HUES64 (cell line): ENCODE results near the gene ZSCAN10.
A peak's percentile ranks its signal among the peaks of the same experiment; 100 is the strongest.
"Not testable (repeated sequence)": the region's sequence is repeated elsewhere in the genome, so short reads cannot be mapped to it uniquely, and the experiment has no call there.

Experiments used
- H3K27ac ChIP-seq: 2 replicates; pipeline ENCODE4 v1.7.0; 2013; ENCODE audit warnings: low read depth, low read length, inconsistent platforms
- H3K27me3 ChIP-seq: 2 replicates; pipeline ENCODE4 v1.6.1; 2013; ENCODE audit warnings: mild to moderate bottlenecking, low read length; ENCODE audit not compliant: insufficient read depth
- H3K36me3 ChIP-seq: 2 replicates; pipeline ENCODE4 v1.6.1; 2013; ENCODE audit warnings: mild to moderate bottlenecking, low read length; ENCODE audit not compliant: insufficient read depth
- H3K4me1 ChIP-seq: 2 replicates; pipeline ENCODE4 v1.6.1; 2013; ENCODE audit warnings: mild to moderate bottlenecking, low read length, moderate library complexity; ENCODE audit not compliant: insufficient read depth
- H3K4me3 ChIP-seq: 2 replicates; pipeline ENCODE4 v1.5.1; 2013; ENCODE audit warnings: mild to moderate bottlenecking, low read length, moderate library complexity
- H3K9ac ChIP-seq: 2 replicates; pipeline ENCODE4 v1.6.1; 2013; ENCODE audit warnings: mild to moderate bottlenecking, low read depth, low read length
- H3K9me3 ChIP-seq: 2 replicates; pipeline ENCODE4 v1.6.1; 2013; ENCODE audit warnings: low read depth, low read length; ENCODE audit not compliant: insufficient read depth
- WGBS: fragments of 150-250, 120-280 bp; methylation state at CpG from one replicate; pipeline ENCODE4 v1.1.7; 2013; ENCODE audit warnings: missing lambda C conversion rate; 5-methylcytosine and 5-hydroxymethylcytosine counted together

The ZSCAN10 gene

GRCh38 chr16:3057181-3058138 lies 41.6 kb downstream of the ZSCAN10 start:
- 91% methylated on average over 22 of the region's 22 CpGs for WGBS
- Histone ChIP-seq H3K4me1 (0 out of 2 replicates have a peak, but pooled peaks cover 4% of the 10 kb centered on the region), H3K27me3 (peaks cover 12% of the 10 kb centered on the region), H3K9me3 (no peaks in the 10 kb centered on the region), H3K27ac (no peak overlapping the region), H3K4me3 (peak overlapping the region; percentile 80), H3K9ac (0 out of 2 replicates have a peak overlapping the region, but pooled peaks have one; percentile 52), H3K36me3 (no peaks in the 10 kb centered on the region; the same call in 1 of the 2 replicates)

DNA sequence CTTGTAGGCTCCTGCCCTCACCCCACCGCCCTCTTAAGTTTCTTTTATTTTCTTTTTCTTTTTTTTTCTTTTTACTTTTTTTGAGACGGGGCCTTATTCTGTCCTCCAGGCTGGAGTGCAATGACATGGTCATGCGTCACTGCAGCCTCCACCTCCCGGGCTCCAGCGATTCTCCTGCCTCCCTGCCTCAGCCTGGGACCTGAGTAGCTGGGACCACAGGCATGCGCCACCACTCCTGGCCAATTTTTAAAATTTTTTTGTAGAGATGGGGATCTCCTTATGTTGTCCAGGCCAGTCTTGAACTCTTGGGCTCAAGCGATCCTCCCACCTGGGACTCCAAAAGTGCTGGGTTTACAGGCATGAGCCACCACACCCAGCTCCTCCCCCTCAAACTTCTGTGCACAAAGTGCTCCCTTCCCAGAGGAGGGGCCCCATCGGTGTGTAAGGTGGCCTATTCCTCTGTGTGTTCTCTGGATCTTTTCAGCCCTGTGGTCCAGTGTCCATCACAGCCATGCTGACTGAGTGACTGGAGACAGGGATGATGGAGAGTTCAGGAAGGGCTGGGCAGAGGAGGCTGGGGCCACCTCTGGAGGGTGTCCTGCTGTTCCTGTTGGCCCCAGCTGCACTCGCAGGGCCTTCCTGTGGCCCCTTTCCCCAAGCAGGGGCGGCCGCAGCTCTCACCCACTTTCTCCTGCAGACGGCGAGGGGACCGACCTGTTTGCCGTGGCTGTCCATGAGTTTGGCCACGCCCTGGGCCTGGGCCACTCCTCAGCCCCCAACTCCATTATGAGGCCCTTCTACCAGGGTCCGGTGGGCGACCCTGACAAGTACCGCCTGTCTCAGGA lies 42.5 kb downstream of the ZSCAN10 start:
- H3K9me3 ChIP-seq: no peaks in the 10 kb centered on the region
- no peaks in the 10 kb centered on the region; the same call in 1 of the 2 replicates for H3K36me3 ChIP-seq
- H3K4me3 ChIP-seq: no peak overlapping the region
- peaks cover 12% of the 10 kb centered on the region for H3K27me3 ChIP-seq
- H3K27ac ChIP-seq: no peak overlapping the region
- 90% methylated on average over 19 of the region's 19 CpGs for WGBS
- 0 out of 2 replicates have a peak, but pooled peaks cover 4% of the 10 kb centered on the region for H3K4me1 ChIP-seq
- no peak overlapping the region for H3K9ac ChIP-seq

DNA sequence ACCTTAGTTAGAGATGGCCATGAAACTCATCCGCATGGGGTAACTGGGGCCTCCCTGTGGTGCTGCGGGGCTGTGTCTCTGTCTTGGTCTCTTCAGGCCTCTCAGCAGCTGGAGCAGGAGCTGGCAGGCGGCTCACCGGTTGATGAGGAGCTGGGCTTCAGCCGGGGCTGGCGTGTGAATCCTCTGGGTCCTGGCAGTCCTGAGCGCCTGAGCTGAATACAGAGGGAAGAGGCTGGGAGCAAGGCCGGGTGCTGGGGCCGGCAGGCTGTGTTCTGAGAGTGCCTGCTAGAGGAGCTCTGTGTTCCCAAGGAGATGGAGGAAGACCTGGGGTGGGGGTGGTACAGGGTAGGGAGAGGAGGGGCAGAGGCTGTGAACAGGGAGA lies 43.4 kb downstream of the ZSCAN10 start:
- H3K4me1 ChIP-seq, H3K9ac ChIP-seq, H3K4me3 ChIP-seq, H3K27ac ChIP-seq, H3K9me3 ChIP-seq, H3K36me3 ChIP-seq: not testable (repeated sequence)
- H3K27me3 ChIP-seq: peaks cover 18% of the 10 kb centered on the region
- 55% methylated on average over 9 of the region's 9 CpGs for WGBS

- Histone ChIP-seq H3K27ac (no peak overlapping the region), H3K4me3 (no peak overlapping the region), H3K9ac (no peak overlapping the region), H3K27me3 (peaks cover 23% of the 10 kb centered on the region), H3K4me1 (0 out of 2 replicates have a peak, but pooled peaks cover 4% of the 10 kb centered on the region), H3K36me3 (no peaks in the 10 kb centered on the region; the same call in 1 of the 2 replicates), H3K9me3 (no peaks in the 10 kb centered on the region)
- WGBS: 83% methylated on average over 17 of the region's 17 CpGs
Observed at GRCh38 chr16:3054965-3055733, 43.9 kb downstream of the ZSCAN10 start.

- not testable (repeated sequence) for H3K9ac ChIP-seq, H3K9me3 ChIP-seq, H3K4me1 ChIP-seq, H3K4me3 ChIP-seq, H3K27ac ChIP-seq, H3K36me3 ChIP-seq
- WGBS: 84% methylated on average over 8 of the region's 13 CpGs
- peaks cover 33% of the 10 kb centered on the region for H3K27me3 ChIP-seq
Observed at GRCh38 chr16:3053330-3053710, 45.8 kb downstream of the ZSCAN10 start.

DNA sequence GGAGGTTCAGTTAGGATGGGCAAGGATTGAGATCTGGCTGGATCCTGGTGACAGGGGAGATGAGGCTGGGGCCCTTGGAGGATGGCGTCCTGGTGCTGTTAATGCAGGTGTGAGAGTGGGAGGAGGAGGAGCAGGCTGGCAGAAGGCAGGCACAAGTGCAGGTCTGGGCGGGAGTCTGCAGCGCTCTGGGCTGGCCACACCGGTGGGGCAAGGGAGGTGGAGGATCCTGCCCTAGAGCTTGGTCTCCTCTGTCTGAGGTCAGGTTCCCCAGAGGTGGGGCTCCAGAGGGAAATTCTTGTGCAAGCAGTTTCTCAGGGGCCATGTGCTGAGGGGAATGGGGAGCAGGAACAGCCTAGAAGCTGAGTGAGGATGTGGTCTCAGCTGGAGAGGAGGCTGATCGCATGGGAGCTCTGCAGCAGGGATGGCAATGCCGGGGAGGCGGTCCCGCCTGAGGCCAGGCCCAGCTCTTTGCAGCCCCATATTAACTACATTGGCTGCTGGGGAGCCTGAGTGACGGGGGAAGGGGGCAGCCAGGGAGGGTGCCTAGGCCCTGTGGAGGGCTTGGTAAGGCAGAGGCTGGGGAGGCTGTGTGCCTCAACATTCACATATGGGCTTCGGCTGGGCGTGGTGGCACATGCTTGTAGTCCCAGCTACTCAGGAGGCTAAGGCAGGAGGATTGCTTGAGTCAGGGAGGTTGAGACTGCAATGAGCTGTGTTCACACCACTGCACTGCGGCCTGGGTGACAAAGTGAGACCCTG lies 46.3 kb downstream of the ZSCAN10 start:
- H3K36me3 ChIP-seq, H3K9ac ChIP-seq, H3K4me1 ChIP-seq, H3K9me3 ChIP-seq, H3K27ac ChIP-seq, H3K4me3 ChIP-seq: not testable (repeated sequence)
- 86% methylated on average over 6 of the region's 12 CpGs for WGBS
- H3K27me3 ChIP-seq: peaks cover 34% of the 10 kb centered on the region

GRCh38 chr16:3051494-3051893 lies 47.6 kb downstream of the ZSCAN10 start:
- H3K36me3 ChIP-seq: no peaks in the 10 kb centered on the region; the same call in 1 of the 2 replicates
- peaks cover 42% of the 10 kb centered on the region for H3K27me3 ChIP-seq
- no peak overlapping the region for H3K9ac ChIP-seq
- H3K4me3 ChIP-seq: no peak overlapping the region
- no peaks in the 10 kb centered on the region for H3K4me1 ChIP-seq
- WGBS: 84% methylated on average over 8 of the region's 9 CpGs
- H3K9me3 ChIP-seq: no peaks in the 10 kb centered on the region
- no peak overlapping the region for H3K27ac ChIP-seq

GRCh38 chr16:3051009-3051408 lies 48.1 kb downstream of the ZSCAN10 start:
- no peak overlapping the region for H3K27ac ChIP-seq
- no peaks in the 10 kb centered on the region; the same call in 1 of the 2 replicates for H3K36me3 ChIP-seq
- WGBS: 88% methylated on average over 4 of the region's 4 CpGs
- H3K9ac ChIP-seq: no peak overlapping the region
- no peak overlapping the region for H3K4me3 ChIP-seq
- no peaks in the 10 kb centered on the region for H3K9me3 ChIP-seq
- H3K4me1 ChIP-seq: no peaks in the 10 kb centered on the region
- H3K27me3 ChIP-seq: peaks cover 47% of the 10 kb centered on the region

- peaks cover 51% of the 10 kb centered on the region for H3K27me3 ChIP-seq
- 96% methylated on average over 5 of the region's 5 CpGs for WGBS
- no peaks in the 10 kb centered on the region for H3K9me3 ChIP-seq
- no peaks in the 10 kb centered on the region; the same call in 1 of the 2 replicates for H3K36me3 ChIP-seq
- no peaks in the 10 kb centered on the region for H3K4me1 ChIP-seq
- H3K4me3 ChIP-seq: no peak overlapping the region
- no peak overlapping the region for H3K27ac ChIP-seq
- no peak overlapping the region for H3K9ac ChIP-seq
Observed at GRCh38 chr16:3050487-3050886, 48.6 kb downstream of the ZSCAN10 start.

GRCh38 chr16:3049921-3050481 lies 49.1 kb downstream of the ZSCAN10 start:
- H3K9me3 ChIP-seq: no peaks in the 10 kb centered on the region
- H3K9ac ChIP-seq: no peak overlapping the region
- H3K36me3 ChIP-seq: no peaks in the 10 kb centered on the region; the same call in 1 of the 2 replicates
- no peak overlapping the region for H3K27ac ChIP-seq
- WGBS: 89% methylated on average over 26 of the region's 26 CpGs
- H3K4me1 ChIP-seq: no peaks in the 10 kb centered on the region
- no peak overlapping the region for H3K4me3 ChIP-seq
- peaks cover 55% of the 10 kb centered on the region for H3K27me3 ChIP-seq
